HG02981 (cell line): Measurements from ENCODE around the gene DRD4.

Source experiments
- ATAC-seq: cut with Tn5 transposase; IDR thresholded peaks from one replicate; pipeline ENCODE4 v1.9.1; 2021; ENCODE audit warnings: mild to moderate bottlenecking, moderate library complexity; ENCODE audit not compliant: unreplicated experiment

The DRD4 gene

GRCh38 chr11:620935-621814, 15.9 kb upstream of the DRD4 start:
- ATAC-seq = no peak

DNA sequence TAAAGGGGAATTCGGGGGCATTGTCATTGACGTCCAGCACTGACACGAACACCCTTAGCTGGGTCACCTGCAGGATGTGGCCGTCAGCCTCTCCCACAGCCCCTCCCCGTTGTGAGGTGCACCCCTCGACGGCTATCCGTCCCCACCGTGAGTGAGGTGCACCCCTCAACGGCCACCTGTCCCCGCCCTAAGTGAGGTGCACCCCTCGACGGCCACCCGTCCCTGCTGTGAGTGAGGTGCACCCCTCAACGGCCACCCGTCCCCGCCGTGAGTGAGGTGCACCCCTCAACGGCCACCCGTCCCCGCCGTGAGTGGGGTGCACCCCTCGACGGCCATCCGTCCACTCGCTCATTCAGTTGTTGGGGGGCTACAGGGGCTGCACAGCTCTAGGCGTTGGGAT, 15.2 kb upstream of the DRD4 start:
- ATAC-seq = no peak

GRCh38 chr11:623349-623869, 13.7 kb upstream of the DRD4 start:
- ATAC-seq = no peak

GRCh38 chr11:623999-624704, 12.9 kb upstream of the DRD4 start:
- no peak for ATAC-seq

- no peak for ATAC-seq
Measured at GRCh38 chr11:624705-625635, 12.1 kb upstream of the DRD4 start, which contains the start of gene CDHR5. CDHR5 (minus strand) TSS chr11:624955; CDS start chr11:624902, 53 bp downstream.

DNA sequence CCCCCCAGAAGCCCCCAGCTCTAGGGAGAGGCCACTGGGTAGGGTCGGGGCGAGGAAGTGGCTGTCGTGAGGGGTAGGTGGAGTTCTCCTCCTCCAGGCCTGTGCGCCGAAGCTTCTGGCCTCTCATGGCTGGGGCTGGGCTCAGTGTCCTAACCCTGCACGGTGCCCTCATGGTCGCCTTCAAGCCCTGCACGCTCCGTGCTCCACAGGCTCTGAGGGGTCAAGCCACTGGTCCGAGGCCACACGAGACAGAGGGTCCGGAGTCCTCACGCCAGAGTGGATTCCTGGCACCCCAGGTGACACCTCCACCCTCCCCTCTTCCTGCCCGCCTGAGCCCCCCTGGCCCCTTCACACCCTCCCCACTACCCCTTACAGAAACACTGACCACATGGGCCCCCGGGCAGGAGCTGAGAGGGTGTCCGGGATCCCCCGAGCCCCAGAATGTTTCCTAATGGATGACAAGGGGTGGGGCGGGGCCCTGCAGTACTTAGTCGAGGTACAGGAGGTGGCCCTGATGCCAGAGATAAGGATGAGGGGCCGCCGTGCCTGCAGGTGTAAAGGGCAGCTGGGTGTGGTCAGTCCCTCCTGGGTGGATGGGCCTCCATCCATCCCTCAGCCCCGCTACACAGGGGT, 11.3 kb upstream of the DRD4 start:
- no peak for ATAC-seq

GRCh38 chr11:626475-627307, 10.4 kb upstream of the DRD4 start, which contains the start of gene SCT:
SCT (minus strand) TSS chr11:627181; CDS start chr11:627143, 38 bp downstream.
- no peak for ATAC-seq

- no peak for ATAC-seq
Measured at GRCh38 chr11:627308-627576, 9.8 kb upstream of the DRD4 start.

DNA sequence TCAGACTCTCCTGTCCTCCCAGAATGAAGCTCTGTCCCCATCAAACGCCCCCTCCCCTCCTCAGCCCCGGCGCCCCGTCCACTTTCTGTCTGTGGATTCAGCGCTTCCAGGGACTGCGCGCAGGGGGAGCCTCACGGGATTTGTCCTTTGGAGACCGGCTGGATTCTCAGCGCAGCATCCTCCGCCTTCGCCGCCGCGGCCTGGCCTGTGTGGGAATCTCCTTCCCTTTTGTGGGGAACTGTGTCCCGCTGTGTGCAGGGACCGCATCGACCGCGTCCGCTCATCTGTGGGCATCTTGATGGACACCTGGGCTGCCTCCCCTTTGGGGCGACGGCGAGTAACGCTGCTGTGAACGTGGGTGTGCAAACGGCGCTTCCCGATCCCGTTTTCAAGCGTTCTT, 9.0 kb upstream of the DRD4 start:
- ATAC-seq = no peak

GRCh38 chr11:629237-629583, 7.9 kb upstream of the DRD4 start:
- no peak for ATAC-seq

GRCh38 chr11:630871-631270, 6.2 kb upstream of the DRD4 start:
- no peak for ATAC-seq

- ATAC-seq = no peak
Measured at GRCh38 chr11:635945-636510, 1.0 kb upstream of the DRD4 start.

DNA sequence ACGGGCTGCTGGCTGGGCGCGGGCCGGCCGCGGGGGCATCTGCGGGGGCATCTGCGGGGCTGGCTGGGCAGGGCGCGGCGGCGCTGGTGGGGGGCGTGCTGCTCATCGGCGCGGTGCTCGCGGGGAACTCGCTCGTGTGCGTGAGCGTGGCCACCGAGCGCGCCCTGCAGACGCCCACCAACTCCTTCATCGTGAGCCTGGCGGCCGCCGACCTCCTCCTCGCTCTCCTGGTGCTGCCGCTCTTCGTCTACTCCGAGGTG, 194 bp downstream of the DRD4 start:
- no peak for ATAC-seq

DNA sequence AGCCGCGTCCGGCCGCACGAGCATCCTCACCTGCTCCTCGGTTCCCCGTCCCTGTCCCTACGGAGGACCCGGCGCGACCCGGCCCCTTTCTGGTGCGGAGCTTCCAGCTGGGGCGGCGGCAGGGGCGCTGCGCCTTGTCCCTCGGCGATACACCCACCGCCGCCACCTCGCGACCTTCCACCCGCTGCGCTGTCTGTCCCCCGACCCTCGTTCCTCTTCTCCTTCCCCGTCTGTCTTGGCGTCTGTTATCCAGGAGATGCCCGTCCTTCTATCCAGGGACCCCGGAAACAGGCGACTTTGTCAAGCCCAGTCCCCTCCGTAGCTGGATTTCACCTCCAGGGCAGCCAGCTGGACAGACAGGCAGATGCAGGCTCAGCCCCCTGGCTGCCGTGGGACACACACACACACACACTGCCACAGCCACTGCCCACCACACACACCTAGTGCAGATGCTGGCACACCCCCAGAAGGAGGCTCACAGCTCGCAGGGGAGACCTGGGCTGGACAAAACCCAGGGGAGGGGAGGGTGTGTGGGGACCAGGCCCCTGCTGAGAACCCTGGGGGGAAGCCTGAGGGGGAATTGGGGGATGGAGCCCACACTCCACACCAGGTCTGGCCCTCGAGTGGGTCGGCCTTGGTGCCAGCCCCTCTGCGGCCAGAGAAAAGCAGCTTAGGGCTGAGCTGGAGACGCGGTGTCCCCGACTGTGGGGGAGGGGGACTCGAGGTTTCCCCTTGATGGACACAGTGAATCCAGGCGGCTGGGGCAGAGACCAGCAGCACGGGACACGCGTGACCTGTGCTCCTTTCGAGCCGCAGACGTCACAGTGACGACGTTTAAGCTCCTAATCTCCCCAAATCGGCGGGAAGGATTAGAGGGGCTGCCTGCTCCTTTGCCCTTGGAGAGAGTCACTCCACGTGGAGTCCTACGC, 788 bp downstream of the DRD4 start:
- no peak for ATAC-seq

DNA sequence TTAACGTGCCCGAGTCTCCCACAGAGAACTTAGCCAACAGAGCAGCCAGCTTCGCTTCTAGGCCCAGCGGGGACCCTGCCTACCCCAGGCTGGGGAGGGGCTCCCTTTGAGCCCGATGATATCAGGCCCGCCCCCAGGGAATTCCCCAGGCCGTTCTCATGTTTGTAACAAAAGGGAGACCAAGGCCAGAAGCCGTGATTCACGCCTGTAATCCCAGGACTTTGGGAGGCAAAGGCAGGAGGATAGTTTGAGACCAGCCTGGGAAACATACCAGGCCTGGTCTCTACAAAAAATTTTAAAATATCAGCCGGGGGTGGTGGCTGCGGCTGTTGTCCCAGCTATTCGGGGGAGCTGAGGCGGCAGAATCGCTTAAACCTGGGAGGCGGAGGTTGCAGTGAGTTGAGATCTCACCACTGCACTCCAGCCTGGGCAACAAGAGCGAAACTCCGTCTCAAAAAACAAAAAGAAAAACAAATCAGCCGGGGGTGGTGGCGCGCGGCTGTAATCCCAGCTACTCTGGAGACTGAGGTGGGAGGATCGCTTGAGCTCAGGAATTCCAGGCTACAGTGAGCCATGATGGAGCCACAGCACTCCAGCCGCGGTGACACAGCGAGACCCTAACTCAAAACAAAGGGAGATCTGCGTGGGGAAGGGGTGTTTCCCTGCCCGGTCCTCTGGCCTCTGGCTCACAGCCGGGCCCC, 1.7 kb downstream of the DRD4 start:
- no peak for ATAC-seq

GRCh38 chr11:639332-639955, 2.4 kb downstream of the DRD4 start:
- no peak for ATAC-seq

DNA sequence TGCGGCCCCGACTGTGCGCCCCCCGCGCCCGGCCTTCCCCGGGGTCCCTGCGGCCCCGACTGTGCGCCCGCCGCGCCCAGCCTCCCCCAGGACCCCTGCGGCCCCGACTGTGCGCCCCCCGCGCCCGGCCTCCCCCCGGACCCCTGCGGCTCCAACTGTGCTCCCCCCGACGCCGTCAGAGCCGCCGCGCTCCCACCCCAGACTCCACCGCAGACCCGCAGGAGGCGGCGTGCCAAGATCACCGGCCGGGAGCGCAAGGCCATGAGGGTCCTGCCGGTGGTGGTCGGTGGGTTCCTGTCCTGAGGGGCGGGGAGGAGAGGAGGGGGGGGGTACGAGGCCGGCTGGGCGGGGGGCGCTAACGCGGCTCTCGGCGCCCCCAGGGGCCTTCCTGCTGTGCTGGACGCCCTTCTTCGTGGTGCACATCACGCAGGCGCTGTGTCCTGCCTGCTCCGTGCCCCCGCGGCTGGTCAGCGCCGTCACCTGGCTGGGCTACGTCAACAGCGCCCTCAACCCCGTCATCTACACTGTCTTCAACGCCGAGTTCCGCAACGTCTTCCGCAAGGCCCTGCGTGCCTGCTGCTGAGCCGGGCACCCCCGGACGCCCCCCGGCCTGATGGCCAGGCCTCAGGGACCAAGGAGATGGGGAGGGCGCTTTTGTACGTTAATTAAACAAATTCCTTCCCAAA, 3.1 kb downstream of the DRD4 start:
- ATAC-seq = no peak
